HL-60 (cell line): ENCODE measurements around the gene DPP6.

Experiments
- POLR2AphosphoS5 ChIP-seq: IDR thresholded peaks from 2 replicates; pipeline ENCODE4 v1.6.1; 2012; ENCODE audit warnings: low read depth
- TF ChIP-seq, protein P1 (sequence below): IDR thresholded peaks from one replicate; pipeline ENCODE4 v1.5.1; 2011; ENCODE audit warnings: low read length, control low read depth, inconsistent platforms; ENCODE audit not compliant: insufficient read depth

DNA sequence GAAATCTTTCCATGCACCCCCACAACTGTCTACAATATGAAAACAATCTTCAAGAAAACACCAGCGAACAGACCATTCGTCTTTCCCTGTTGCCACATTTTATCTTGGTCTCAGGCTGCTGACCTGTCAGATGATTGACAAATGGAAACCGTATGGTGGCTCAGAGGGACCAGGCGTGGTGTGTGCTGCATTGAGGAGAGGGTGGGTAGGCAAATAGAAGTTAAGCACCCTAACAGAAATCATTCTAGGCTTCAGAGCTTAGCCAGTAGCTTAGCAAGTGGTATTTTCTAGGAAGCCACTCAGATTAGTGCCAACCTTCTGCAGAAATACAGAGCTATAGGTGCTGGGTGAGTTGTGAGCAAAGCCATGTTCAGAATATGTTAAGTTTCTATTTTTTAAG, 114.9 kb downstream of the DPP6 start:
- TF ChIP-seq, protein P1, sequence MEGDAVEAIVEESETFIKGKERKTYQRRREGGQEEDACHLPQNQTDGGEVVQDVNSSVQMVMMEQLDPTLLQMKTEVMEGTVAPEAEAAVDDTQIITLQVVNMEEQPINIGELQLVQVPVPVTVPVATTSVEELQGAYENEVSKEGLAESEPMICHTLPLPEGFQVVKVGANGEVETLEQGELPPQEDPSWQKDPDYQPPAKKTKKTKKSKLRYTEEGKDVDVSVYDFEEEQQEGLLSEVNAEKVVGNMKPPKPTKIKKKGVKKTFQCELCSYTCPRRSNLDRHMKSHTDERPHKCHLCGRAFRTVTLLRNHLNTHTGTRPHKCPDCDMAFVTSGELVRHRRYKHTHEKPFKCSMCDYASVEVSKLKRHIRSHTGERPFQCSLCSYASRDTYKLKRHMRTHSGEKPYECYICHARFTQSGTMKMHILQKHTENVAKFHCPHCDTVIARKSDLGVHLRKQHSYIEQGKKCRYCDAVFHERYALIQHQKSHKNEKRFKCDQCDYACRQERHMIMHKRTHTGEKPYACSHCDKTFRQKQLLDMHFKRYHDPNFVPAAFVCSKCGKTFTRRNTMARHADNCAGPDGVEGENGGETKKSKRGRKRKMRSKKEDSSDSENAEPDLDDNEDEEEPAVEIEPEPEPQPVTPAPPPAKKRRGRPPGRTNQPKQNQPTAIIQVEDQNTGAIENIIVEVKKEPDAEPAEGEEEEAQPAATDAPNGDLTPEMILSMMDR = no peak
- no peak for TF ChIP-seq POLR2AphosphoS5
